ENCODE results near the gene CEP57L1. TPM values are rescaled to one million over a fixed set of nuclear protein-coding genes. Genes with fewer than 3 reads are reported as not detected.
"Not testable (repeated sequence)": the region's sequence is repeated elsewhere in the genome, so short reads cannot be mapped to it uniquely, and the experiment has no call there.

CEP57L1 gene
- total RNA-seq, 2 donors from 2014 or later, result 10.2 to 13.1 TPM

GRCh38 chr6:109097661-109098060, 2.4 kb downstream of the CEP57L1 start:
- Histone ChIP-seq H3K36me3 (no peaks in the 10 kb centered on the region), H3K27ac (no peak overlapping the region), H3K9ac (ENCODE audit: low read depth in 2 of 2, low read length in 2 of 2) (no peak overlapping the region), H3K4me3 (no peak overlapping the region), H3K9me3 (no peaks in the 10 kb centered on the region), H3K27me3 (no peaks in the 10 kb centered on the region), H3K4me1 (peaks cover 2% of the 10 kb centered on the region)
- intact Hi-C loops (cut with DNase I), result loop anchor here (10.0 kb wide), 2 partner anchors 287 to 1143 kb away; partner anchors contain the start of genes CD164 and SEC63
- DNase-seq, result no peak
- no peak for TF ChIP-seq CTCF (IDR thresholded peaks at IDR 0.05)

- Histone ChIP-seq H3K9ac (ENCODE audit: low read depth in 2 of 2, low read length in 2 of 2) (no peak overlapping the region), H3K27me3 (no peaks in the 10 kb centered on the region), H3K4me1 (no peaks in the 10 kb centered on the region), H3K9me3 (no peaks in the 10 kb centered on the region), H3K27ac (no peak overlapping the region), H3K36me3 (no peaks in the 10 kb centered on the region), H3K4me3 (no peak overlapping the region)
- TF ChIP-seq CTCF (IDR thresholded peaks at IDR 0.05), result no peak
- intact Hi-C loops (cut with DNase I), result no loop called here
- DNase-seq, result no peak
These were observed 7.5 kb downstream of the CEP57L1 start for GRCh38 chr6:109102762-109103161.

GRCh38 chr6:109103942-109104341, 8.6 kb downstream of the CEP57L1 start:
- H3K4me1 ChIP-seq, result no peaks in the 10 kb centered on the region
- intact Hi-C loops (cut with DNase I), result no loop called here
- DNase-seq, result no peak
- H3K36me3 ChIP-seq, result no peaks in the 10 kb centered on the region
- H3K4me3 ChIP-seq, result no peak overlapping the region
- TF ChIP-seq CTCF (IDR thresholded peaks at IDR 0.05), result no peak
- no peak overlapping the region for H3K27ac ChIP-seq
- H3K9ac ChIP-seq (ENCODE audit: low read depth in 2 of 2, low read length in 2 of 2), result no peak overlapping the region
- no peaks in the 10 kb centered on the region for H3K9me3 ChIP-seq
- H3K27me3 ChIP-seq, result no peaks in the 10 kb centered on the region

- DNase-seq, result no peak
- Histone ChIP-seq H3K36me3 (no peaks in the 10 kb centered on the region), H3K9me3 (no peaks in the 10 kb centered on the region), H3K9ac (ENCODE audit: low read depth in 2 of 2, low read length in 2 of 2) (no peak overlapping the region), H3K27ac (no peak overlapping the region), H3K27me3 (no peaks in the 10 kb centered on the region), H3K4me1 (no peaks in the 10 kb centered on the region), H3K4me3 (no peak overlapping the region)
- intact Hi-C loops (cut with DNase I), result no loop called here
- TF ChIP-seq CTCF (IDR thresholded peaks at IDR 0.05), result no peak
These were observed 9.2 kb downstream of the CEP57L1 start for GRCh38 chr6:109104512-109104911.

GRCh38 chr6:109105681-109106080, 10.4 kb downstream of the CEP57L1 start:
- DNase-seq, result no peak
- Histone ChIP-seq H3K36me3 (no peaks in the 10 kb centered on the region), H3K4me1 (no peaks in the 10 kb centered on the region), H3K9me3 (no peaks in the 10 kb centered on the region), H3K27ac (no peak overlapping the region), H3K4me3 (no peak overlapping the region), H3K27me3 (no peaks in the 10 kb centered on the region), H3K9ac (ENCODE audit: low read depth in 2 of 2, low read length in 2 of 2) (no peak overlapping the region)
- intact Hi-C loops (cut with DNase I), result no loop called here
- no peak for TF ChIP-seq CTCF (IDR thresholded peaks at IDR 0.05)

- H3K9ac ChIP-seq (ENCODE audit: low read depth in 2 of 2, low read length in 2 of 2); intact Hi-C loops (cut with DNase I); H3K27me3 ChIP-seq; H3K4me1 ChIP-seq; H3K4me3 ChIP-seq; DNase-seq; H3K36me3 ChIP-seq; H3K27ac ChIP-seq; H3K9me3 ChIP-seq: not testable (repeated sequence)
These were observed 14.4 kb downstream of the CEP57L1 start for GRCh38 chr6:109109663-109110062.

- intact Hi-C loops (cut with DNase I); H3K36me3 ChIP-seq; H3K27me3 ChIP-seq; H3K9ac ChIP-seq (ENCODE audit: low read depth in 2 of 2, low read length in 2 of 2); H3K9me3 ChIP-seq; H3K27ac ChIP-seq; DNase-seq; H3K4me1 ChIP-seq; H3K4me3 ChIP-seq: not testable (repeated sequence)
These were observed 17.4 kb downstream of the CEP57L1 start for GRCh38 chr6:109112663-109113062.

All from colonic mucosa (tissue), 4 donors.